GM23338 (cell line): ENCODE measurements around the gene EBI3. TPM values are rescaled to one million over a fixed set of nuclear protein-coding genes. Genes with fewer than 3 reads are reported as not detected.

ENCODE experiments used
- ATAC-seq: fragments of 200-7000 bp; cut with Tn5 transposase; 3 replicates; pipeline ENCODE4 v1.9.1; 2020
- DNase-seq: peaks from one replicate; pipeline ENCODE4 v3.0.0-alpha.2; 2015; ENCODE audit warnings: low spot score
- H2AFZ ChIP-seq: fragments of 200-600 bp; sonication (generic); 2 replicates; pipeline ENCODE4 v1.8.0; 2016; ENCODE audit warnings: antibody characterized with exemption, mild to moderate bottlenecking, moderate library complexity
- H3F3A ChIP-seq: fragments of 200-600 bp; sonication (generic); replicated peaks from 2 replicates; pipeline ENCODE4 v1.8.0; 2017; ENCODE audit warnings: antibody characterized with exemption, mixed run types, low read depth
- H3K27ac ChIP-seq: fragments of 200-600 bp; sonication (generic); 2 replicates; pipeline ENCODE4 v1.6.1; 2016; ENCODE audit warnings: low read depth
- H3K27me3 ChIP-seq: fragments of 200-600 bp; sonication (generic); 2 replicates; pipeline ENCODE4 v1.8.0; 2016; ENCODE audit warnings: mild to moderate bottlenecking, mixed run types, moderate library complexity; ENCODE audit not compliant: insufficient read depth
- H3K36me3 ChIP-seq: fragments of 200-600 bp; sonication (generic); 2 replicates; pipeline ENCODE4 v1.8.0; 2016; ENCODE audit warnings: mild to moderate bottlenecking; ENCODE audit not compliant: insufficient read depth
- H3K4me1 ChIP-seq: fragments of 200-600 bp; sonication (generic); 2 replicates; pipeline ENCODE4 v1.8.0; 2016; ENCODE audit warnings: mild to moderate bottlenecking, moderate library complexity; ENCODE audit not compliant: insufficient read depth
- H3K4me2 ChIP-seq: fragments of 200-600 bp; sonication (generic); 2 replicates; pipeline ENCODE4 v1.7.1; 2017; ENCODE audit warnings: mixed run types
- H3K4me3 ChIP-seq: fragments of 200-600 bp; sonication (generic); 2 replicates; pipeline ENCODE4 v1.6.1; 2016; ENCODE audit warnings: mixed run types
- H3K79me2 ChIP-seq: fragments of 200-600 bp; sonication (generic); replicated peaks from 2 replicates; pipeline ENCODE4 v1.8.0; 2017; ENCODE audit warnings: mild to moderate bottlenecking; ENCODE audit not compliant: insufficient read depth
- H3K9me2 ChIP-seq: fragments of 200-600 bp; sonication (generic); 2 replicates; pipeline ENCODE4 v1.8.0; 2017; ENCODE audit not compliant: insufficient read depth
- H4K20me1 ChIP-seq: fragments of 200-600 bp; sonication (generic); replicated peaks from 2 replicates; pipeline ENCODE4 v1.8.0; 2017; ENCODE audit warnings: mild to moderate bottlenecking; ENCODE audit not compliant: insufficient read depth
- H3K27ac Mint-ChIP-seq: 2 replicates; pipeline ENCODE4 v1.8.0; 2020; ENCODE audit warnings: inconsistent platforms, mild to moderate bottlenecking, moderate library complexity, mixed read lengths
- H3K27me3 Mint-ChIP-seq: 3 replicates; pipeline ENCODE4 v1.8.0; 2022; ENCODE audit warnings: low read depth, mild to moderate bottlenecking, moderate library complexity, mixed read lengths, inconsistent platforms; ENCODE audit not compliant: insufficient read depth, poor library complexity
- H3K36me3 Mint-ChIP-seq: 3 replicates; pipeline ENCODE4 v1.8.0; 2021; ENCODE audit warnings: low read depth, mild to moderate bottlenecking, inconsistent platforms, moderate library complexity, mixed read lengths
- H3K4me1 Mint-ChIP-seq: 3 replicates; pipeline ENCODE4 v1.8.0; 2020; ENCODE audit warnings: mild to moderate bottlenecking, inconsistent platforms, mixed read lengths
- H3K4me3 Mint-ChIP-seq: 3 replicates; pipeline ENCODE4 v1.8.0; 2021; ENCODE audit warnings: moderate library complexity, mild to moderate bottlenecking, inconsistent platforms, mixed read lengths
- H3K9me3 Mint-ChIP-seq: 3 replicates; pipeline ENCODE4 v1.8.0; 2020; ENCODE audit warnings: moderate library complexity, mild to moderate bottlenecking, inconsistent platforms, mixed read lengths
- EZH2 ChIP-seq: fragments of 200-600 bp; sonication (generic); IDR thresholded peaks from one replicate; pipeline ENCODE4 v1.8.0; 2017; ENCODE audit warnings: antibody characterized with exemption, mild to moderate bottlenecking, low read depth; ENCODE audit not compliant: unreplicated experiment
- EZH2phosphoT487 ChIP-seq: fragments of 200-600 bp; sonication (generic); IDR thresholded peaks from one replicate; pipeline ENCODE4 v1.8.1; 2018; ENCODE audit warnings: antibody characterized with exemption; ENCODE audit not compliant: unreplicated experiment
- JUNB ChIP-seq: IDR thresholded peaks from one replicate; pipeline ENCODE4 v1.6.1; 2016; ENCODE audit warnings: antibody characterized with exemption; ENCODE audit not compliant: unreplicated experiment
- NANOG ChIP-seq: IDR thresholded peaks from 2 replicates; pipeline ENCODE4 v1.6.1; 2016; ENCODE audit warnings: antibody characterized with exemption, borderline replicate concordance
- POLR2AphosphoS5 ChIP-seq: IDR thresholded peaks from 2 replicates; pipeline ENCODE4 v1.6.1; 2016; ENCODE audit warnings: antibody characterized with exemption, low read depth
- ZNF114 ChIP-seq: fragments of 250-450 bp; sonication (Bioruptor Pico); IDR thresholded peaks from 2 replicates; pipeline ENCODE4 v1.5.0; 2020; ENCODE audit warnings: mild to moderate bottlenecking, moderate library complexity
- ZNF331 ChIP-seq: fragments of 250-450 bp; sonication (Bioruptor Pico); IDR thresholded peaks from 2 replicates; pipeline ENCODE4 v1.5.0; 2020; ENCODE audit warnings: low read depth, mild to moderate bottlenecking, moderate library complexity
- polyA plus RNA-seq: library from polyadenylated mRNA; unstranded; fragments of >200 nt; fragmentation: Nextera tagmentation; extraction: Ambion mirVana; gene quantifications from 2 replicates; pipeline ENCODE4 v1.2.1, GENCODE V29; 2016
- total RNA-seq: library from RNA; depleted of rRNA; stranded (reverse); fragments of >200 nt; shearing (Covaris generic); gene quantifications from 2 replicates; pipeline ENCODE4 v1.2.3, GENCODE V29; 2014
- TF ChIP-seq, protein P1 (sequence below), 2 experiments: fragments of 200-600 bp in 1 of 2; sonication (generic) in 1 of 2; conservative IDR thresholded peaks; 2 replicates each; pipeline versions ENCODE4 v1.5.1 to v1.6.1; 2016 to 2017; ENCODE audit warnings: antibody characterized with exemption in 2 of 2, low read depth in 2 of 2, mild to moderate bottlenecking in 2 of 2, moderate library complexity in 1 of 2

The EBI3 gene
- total and polyA plus RNA-seq, 2 experiments from 2014 or later, result 0.52 to 1.4 TPM

DNA sequence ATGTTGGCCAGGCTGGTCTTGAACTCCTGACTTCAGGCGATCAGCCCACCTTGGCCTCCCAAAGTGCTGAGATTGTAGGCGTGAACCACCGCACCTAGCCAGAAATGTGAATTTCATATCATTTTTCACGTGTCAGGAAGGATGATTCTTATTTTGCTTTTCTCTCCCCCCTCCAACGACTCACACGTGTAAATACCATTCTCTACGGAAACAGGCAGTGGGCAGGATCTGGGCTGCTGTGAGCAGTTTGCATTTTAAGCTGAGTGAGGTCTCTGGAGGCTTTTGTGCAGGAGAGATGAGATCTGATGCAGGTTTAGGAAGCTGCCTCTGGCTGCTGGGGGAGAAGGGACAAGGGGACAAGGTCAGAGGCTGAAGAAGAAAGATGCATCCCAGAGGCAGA lies 35.0 kb upstream of the EBI3 start:
- TF ChIP-seq EZH2 (no peak), POLR2AphosphoS5 (no peak)
- no peak overlapping the region; the same call in 1 of the 2 replicates for H2AFZ ChIP-seq
- no peaks in the 10 kb centered on the region for H3K36me3 ChIP-seq
- no peak overlapping the region for H3K4me3 ChIP-seq
- Mint-ChIP-seq H3K4me1 (peaks cover 23% of the 10 kb centered on the region), H3K36me3 (peaks cover 8% of the 10 kb centered on the region; the same call in 1 of the 3 replicates), H3K27me3 (peaks cover 21% of the 10 kb centered on the region), H3K27ac (0 out of 2 replicates have a peak overlapping the region, but pooled peaks have one; percentile 13), H3K9me3 (peaks cover 11% of the 10 kb centered on the region), H3K4me3 (no peak overlapping the region)
- no peaks in the 10 kb centered on the region for H3K79me2 ChIP-seq
- H3K4me2 ChIP-seq, result no peak overlapping the region
- peaks cover 6% of the 10 kb centered on the region; the same call in 1 of the 2 replicates for H3K27me3 ChIP-seq
- H3K4me1 ChIP-seq, result peaks cover 3% of the 10 kb centered on the region; the same call in 1 of the 2 replicates
- H4K20me1 ChIP-seq, result no peaks in the 10 kb centered on the region
- H3K9me2 ChIP-seq, result peaks cover 5% of the 10 kb centered on the region
- ATAC-seq, result no peak
- no peak overlapping the region for H3K27ac ChIP-seq
- peaks cover 14% of the 10 kb centered on the region for H3F3A ChIP-seq
- DNase-seq, result no peak

DNA sequence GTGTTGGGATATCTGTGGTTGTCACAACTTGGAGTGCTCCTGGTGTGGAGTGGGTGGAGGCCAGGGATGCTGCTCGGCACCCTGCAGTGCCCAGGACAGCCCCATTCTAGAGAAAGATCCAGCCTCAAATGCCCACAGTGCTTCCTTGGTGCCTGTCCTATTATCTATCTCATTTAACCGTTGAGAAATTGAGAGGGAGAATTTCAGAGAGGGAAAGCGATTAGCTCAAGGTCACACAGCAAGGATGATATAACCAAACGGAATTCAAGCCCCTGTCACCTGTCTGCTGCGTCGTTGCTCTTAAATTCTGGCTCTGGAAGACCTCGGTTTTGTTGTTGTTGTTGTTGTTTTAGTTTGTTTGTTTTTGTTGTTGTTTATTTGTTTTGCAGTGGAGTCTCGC lies 33.3 kb upstream of the EBI3 start:
- no peak overlapping the region for H3K4me2 ChIP-seq
- H3K27ac ChIP-seq, result no peak overlapping the region
- peaks cover 23% of the 10 kb centered on the region for H3K27me3 Mint-ChIP-seq
- peaks cover 6% of the 10 kb centered on the region; the same call in 1 of the 2 replicates for H3K27me3 ChIP-seq
- H3K27ac Mint-ChIP-seq, result no peak overlapping the region
- H4K20me1 ChIP-seq, result no peaks in the 10 kb centered on the region
- H2AFZ ChIP-seq, result no peak overlapping the region
- peaks cover 23% of the 10 kb centered on the region for H3K4me1 Mint-ChIP-seq
- peaks cover 8% of the 10 kb centered on the region; the same call in 1 of the 3 replicates for H3K36me3 Mint-ChIP-seq
- H3F3A ChIP-seq, result peaks cover 14% of the 10 kb centered on the region
- peaks cover 11% of the 10 kb centered on the region for H3K9me3 Mint-ChIP-seq
- TF ChIP-seq ZNF114 (CRISPR knock-in tag) (no peak), EZH2 (no peak), EZH2phosphoT487 (no peak), NANOG (no peak), ZNF331 (no peak), POLR2AphosphoS5 (no peak), JUNB (no peak)
- TF ChIP-seq, protein P1, sequence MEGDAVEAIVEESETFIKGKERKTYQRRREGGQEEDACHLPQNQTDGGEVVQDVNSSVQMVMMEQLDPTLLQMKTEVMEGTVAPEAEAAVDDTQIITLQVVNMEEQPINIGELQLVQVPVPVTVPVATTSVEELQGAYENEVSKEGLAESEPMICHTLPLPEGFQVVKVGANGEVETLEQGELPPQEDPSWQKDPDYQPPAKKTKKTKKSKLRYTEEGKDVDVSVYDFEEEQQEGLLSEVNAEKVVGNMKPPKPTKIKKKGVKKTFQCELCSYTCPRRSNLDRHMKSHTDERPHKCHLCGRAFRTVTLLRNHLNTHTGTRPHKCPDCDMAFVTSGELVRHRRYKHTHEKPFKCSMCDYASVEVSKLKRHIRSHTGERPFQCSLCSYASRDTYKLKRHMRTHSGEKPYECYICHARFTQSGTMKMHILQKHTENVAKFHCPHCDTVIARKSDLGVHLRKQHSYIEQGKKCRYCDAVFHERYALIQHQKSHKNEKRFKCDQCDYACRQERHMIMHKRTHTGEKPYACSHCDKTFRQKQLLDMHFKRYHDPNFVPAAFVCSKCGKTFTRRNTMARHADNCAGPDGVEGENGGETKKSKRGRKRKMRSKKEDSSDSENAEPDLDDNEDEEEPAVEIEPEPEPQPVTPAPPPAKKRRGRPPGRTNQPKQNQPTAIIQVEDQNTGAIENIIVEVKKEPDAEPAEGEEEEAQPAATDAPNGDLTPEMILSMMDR (conservative IDR thresholded peaks at IDR 0.05; ENCODE audit: low read depth in 2 of 2), result no peak
- ATAC-seq (no peak), DNase-seq (no peak)
- H3K4me1 ChIP-seq, result peaks cover 3% of the 10 kb centered on the region; the same call in 1 of the 2 replicates
- H3K79me2 ChIP-seq, result no peaks in the 10 kb centered on the region
- H3K9me2 ChIP-seq, result peaks cover 5% of the 10 kb centered on the region
- no peak overlapping the region for H3K4me3 ChIP-seq
- no peak overlapping the region for H3K4me3 Mint-ChIP-seq
- H3K36me3 ChIP-seq, result no peaks in the 10 kb centered on the region

DNA sequence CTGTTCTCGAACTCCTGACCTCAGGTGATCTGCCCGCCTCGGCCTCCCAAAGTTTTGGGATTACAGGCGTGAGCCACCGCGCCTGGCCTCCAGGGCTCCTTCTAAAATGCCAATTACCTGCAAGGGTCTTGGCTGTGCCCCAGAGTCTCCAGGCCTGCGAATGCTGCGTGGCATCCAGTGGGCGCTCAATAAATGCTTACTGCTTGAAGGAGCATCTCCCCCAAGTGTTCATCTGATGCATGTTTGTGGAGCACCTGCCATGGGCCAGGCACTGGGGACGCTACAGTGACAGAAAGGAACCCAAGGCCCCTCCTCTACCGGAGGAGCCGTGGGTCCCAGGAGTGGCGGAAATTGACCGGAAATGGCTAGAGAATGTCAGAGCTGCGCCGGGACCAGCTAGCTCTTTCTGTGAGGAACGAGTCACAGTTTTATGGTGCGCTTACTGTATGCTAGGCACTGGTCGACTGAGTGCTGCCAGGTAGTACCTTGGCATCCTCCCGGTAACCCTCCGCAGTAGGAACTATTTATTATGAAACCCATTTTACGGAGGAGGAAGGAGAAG lies 32.7 kb upstream of the EBI3 start:
- peaks cover 14% of the 10 kb centered on the region for H3F3A ChIP-seq
- no peak overlapping the region for H3K4me3 ChIP-seq
- DNase-seq (peak; percentile 56), ATAC-seq (no peak)
- H3K79me2 ChIP-seq, result no peaks in the 10 kb centered on the region
- peaks cover 6% of the 10 kb centered on the region; the same call in 1 of the 2 replicates for H3K27me3 ChIP-seq
- H3K4me2 ChIP-seq, result no peak overlapping the region
- H3K4me3 Mint-ChIP-seq, result peak overlapping the region; percentile 79
- no peaks in the 10 kb centered on the region for H3K36me3 ChIP-seq
- peaks cover 5% of the 10 kb centered on the region for H3K9me2 ChIP-seq
- TF ChIP-seq, protein P1 (conservative IDR thresholded peaks at IDR 0.05; ENCODE audit: low read depth in 2 of 2), result no peak
- no peak for TF ChIP-seq ZNF114 (CRISPR knock-in tag)
- peaks cover 23% of the 10 kb centered on the region for H3K4me1 Mint-ChIP-seq
- no peaks in the 10 kb centered on the region for H4K20me1 ChIP-seq
- H3K27me3 Mint-ChIP-seq, result peaks cover 24% of the 10 kb centered on the region
- no peak overlapping the region for H3K27ac ChIP-seq
- H2AFZ ChIP-seq, result no peak overlapping the region
- no peak overlapping the region for H3K27ac Mint-ChIP-seq
- H3K4me1 ChIP-seq, result peaks cover 3% of the 10 kb centered on the region; the same call in 1 of the 2 replicates
- H3K9me3 Mint-ChIP-seq, result peaks cover 11% of the 10 kb centered on the region
- H3K36me3 Mint-ChIP-seq, result peaks cover 8% of the 10 kb centered on the region; the same call in 1 of the 3 replicates
